AG04449 (cell line): ENCODE measurements around the gene PDE3A.
"Not testable (repeated sequence)": the region's sequence is repeated elsewhere in the genome, so short reads cannot be mapped to it uniquely, and the experiment has no call there.

Experiments
- CTCF ChIA-PET: fragments of 350-600 bp; formaldehyde crosslinking; extraction: SDS; loops from one replicate; lab custom pipeline; 2021; ENCODE audit warnings: antibody characterized with exemption; lab: Yijun Ruan, JAX
- POLR2A ChIA-PET: fragments of 400-600, 350-600 bp; formaldehyde crosslinking; extraction: SDS; loops from one replicate; lab custom pipeline; 2020; ENCODE audit warnings: antibody characterized with exemption, inconsistent platforms; lab: Yijun Ruan, JAX
- DNase-seq: peaks from one replicate; pipeline ENCODE4 v3.0.0-alpha.2; 2010; ENCODE audit warnings: low read depth, low spot score
- H3K4me3 ChIP-seq: 2 replicates; pipeline ENCODE4 v1.5.1; 2011; ENCODE audit warnings: low read depth, mild to moderate bottlenecking, control low read depth, low read length
- CTCF ChIP-seq: IDR thresholded peaks from one replicate; pipeline ENCODE4 v1.5.1; 2011; ENCODE audit warnings: mild to moderate bottlenecking, moderate library complexity, low read length, control low read depth, inconsistent platforms; ENCODE audit not compliant: insufficient read depth; ENCODE audit errors: missing control alignments

The PDE3A gene

GRCh38 chr12:20368114-20368650 is at the start of gene PDE3A:
PDE3A (plus strand) TSS chr12:20368537; CDS start chr12:20369285, 748 bp downstream.
- H3K4me3 ChIP-seq: peak within 1 kb of the TSS; percentile 90

GRCh38 chr12:20319366-20319765 is 49.0 kb upstream of the PDE3A start:
- H3K4me3 ChIP-seq: no peak overlapping the region
- DNase-seq: no peak
- TF ChIP-seq CTCF: no peak
- ChIA-PET CTCF (interaction anchor here (1.3 kb wide), 1 partner anchor 11 kb away, joined by 3 read pairs; no protein-coding TSS in a partner anchor), POLR2A (no interaction called here)

More at GRCh38 chr12:20368114-20368650, at the start of gene PDE3A:
- CTCF ChIA-PET: interaction anchor here (1.1 to 3.6 kb wide), 10 partner anchors 12 to 612 kb away, joined by 3 to 20 read pairs (median 5); no protein-coding TSS in a partner anchor
- DNase-seq: no peak
- POLR2A ChIA-PET: interaction anchor here (0.6 to 1.1 kb wide), 8 partner anchors 48 to 793 kb away, joined by 3 to 4 read pairs (median 3); no protein-coding TSS in a partner anchor
- peak; percentile 53 for TF ChIP-seq CTCF

GRCh38 chr12:20320552-20320951 is 47.8 kb upstream of the PDE3A start:
- no peak overlapping the region for H3K4me3 ChIP-seq
- POLR2A ChIA-PET: interaction anchor here (0.6 kb wide), 1 partner anchor 48 kb away, joined by 4 read pairs; the partner anchor contains the start of gene PDE3A
- DNase-seq: no peak
- CTCF ChIA-PET: interaction anchor here (1.3 kb wide), 1 partner anchor 9 kb away, joined by 3 read pairs; no protein-coding TSS in a partner anchor
- no peak for TF ChIP-seq CTCF

- CTCF ChIA-PET: interaction anchor here (1.6 kb wide), 1 partner anchor 11 kb away, joined by 3 read pairs; no protein-coding TSS in a partner anchor
- DNase-seq, H3K4me3 ChIP-seq, POLR2A ChIA-PET: not testable (repeated sequence)
Measured at GRCh38 chr12:20330826-20331505, 37.4 kb upstream of the PDE3A start.

- H3K4me3 ChIP-seq: no peak overlapping the region
- DNase-seq: peak; percentile 55
- ChIA-PET CTCF (interaction anchor here (1.3 to 1.4 kb wide), 2 partner anchors 11 to 38 kb away, joined by 3 read pairs; no protein-coding TSS in a partner anchor), POLR2A (no interaction called here)
- no peak for TF ChIP-seq CTCF
Measured at GRCh38 chr12:20339060-20339459, 29.3 kb upstream of the PDE3A start.

- peak; percentile 73 for DNase-seq
- CTCF ChIA-PET: no interaction called here
- POLR2A ChIA-PET: no interaction called here
- H3K4me3 ChIP-seq: no peak overlapping the region
- TF ChIP-seq CTCF: no peak
Measured at GRCh38 chr12:20342111-20342510, 26.2 kb upstream of the PDE3A start.
